Measurements from ENCODE around the gene TRIM67.

Gene TRIM67

DNA sequence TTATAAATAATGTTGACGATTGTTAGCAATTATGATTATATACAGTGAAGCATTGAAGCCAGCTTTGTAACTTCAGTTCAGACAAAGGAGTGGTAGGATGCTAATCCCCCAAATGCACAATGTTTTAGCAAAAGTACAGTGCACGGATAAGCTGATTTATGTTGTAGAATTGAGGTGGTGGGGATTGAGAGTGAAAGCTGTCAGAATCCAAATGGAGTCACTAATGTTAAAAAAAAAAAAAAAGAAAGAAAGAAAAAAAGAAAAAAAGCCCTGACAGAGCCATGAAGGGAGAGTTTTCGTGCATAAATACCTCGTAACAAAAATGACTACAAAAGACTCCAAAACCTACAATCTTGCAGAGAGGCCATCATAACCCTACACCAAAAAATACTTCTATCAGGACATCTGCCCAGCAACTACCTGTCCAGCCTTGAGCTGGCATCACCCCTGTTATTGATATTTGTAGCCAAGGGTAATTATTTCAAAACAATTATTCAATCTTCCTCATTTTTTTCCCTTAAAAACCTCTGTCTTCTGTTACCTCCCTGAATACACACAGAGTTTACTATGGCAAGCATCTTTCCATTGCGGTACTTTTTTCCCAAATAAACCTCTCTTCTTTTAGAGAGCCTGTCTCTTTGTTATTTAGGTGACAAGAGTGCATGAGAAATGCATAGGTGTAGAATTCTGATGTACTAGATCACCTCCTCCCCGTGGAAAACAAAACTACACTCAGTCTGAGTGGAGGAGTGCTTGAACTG, 2.5 kb upstream of the TRIM67 start:
- DNase-seq: no peak

DNA sequence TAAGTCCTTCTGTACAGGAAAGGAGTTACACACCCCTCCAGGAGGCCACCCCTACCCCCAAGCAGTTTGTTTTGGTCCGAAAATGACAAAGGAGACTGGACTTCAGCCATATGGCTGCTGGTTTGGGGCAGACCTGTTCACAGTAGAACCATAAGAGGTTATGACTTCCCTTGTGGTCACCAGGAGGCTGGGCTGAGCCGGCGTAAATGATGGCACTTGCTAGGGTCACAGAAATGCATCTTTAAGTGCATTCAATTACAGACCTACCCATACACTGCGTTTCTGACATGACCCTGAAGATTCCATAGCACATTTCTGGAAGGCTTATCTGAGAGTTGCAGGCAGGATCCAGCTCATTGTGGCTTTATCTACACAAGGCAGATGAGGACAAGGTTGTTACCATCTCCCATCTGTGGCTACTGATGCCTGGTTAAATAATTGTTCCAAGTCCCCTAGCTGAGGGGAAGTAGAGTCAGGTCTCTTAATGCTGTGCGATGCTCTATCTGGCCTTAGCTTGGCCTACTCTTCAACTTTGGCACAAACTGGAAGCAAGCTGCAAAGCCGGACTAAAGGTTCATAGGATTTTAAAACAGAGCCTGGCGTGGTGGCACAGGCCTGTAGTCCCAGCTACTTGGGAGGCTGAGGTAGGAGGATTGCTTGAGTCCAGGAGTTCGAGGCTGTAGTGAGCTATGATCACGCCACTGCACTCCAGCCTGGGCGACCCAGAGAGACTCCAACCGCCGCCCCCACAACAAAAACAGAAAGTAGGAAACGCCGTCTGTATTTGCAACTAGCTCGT, 1.7 kb upstream of the TRIM67 start:
- DNase-seq: no peak

DNA sequence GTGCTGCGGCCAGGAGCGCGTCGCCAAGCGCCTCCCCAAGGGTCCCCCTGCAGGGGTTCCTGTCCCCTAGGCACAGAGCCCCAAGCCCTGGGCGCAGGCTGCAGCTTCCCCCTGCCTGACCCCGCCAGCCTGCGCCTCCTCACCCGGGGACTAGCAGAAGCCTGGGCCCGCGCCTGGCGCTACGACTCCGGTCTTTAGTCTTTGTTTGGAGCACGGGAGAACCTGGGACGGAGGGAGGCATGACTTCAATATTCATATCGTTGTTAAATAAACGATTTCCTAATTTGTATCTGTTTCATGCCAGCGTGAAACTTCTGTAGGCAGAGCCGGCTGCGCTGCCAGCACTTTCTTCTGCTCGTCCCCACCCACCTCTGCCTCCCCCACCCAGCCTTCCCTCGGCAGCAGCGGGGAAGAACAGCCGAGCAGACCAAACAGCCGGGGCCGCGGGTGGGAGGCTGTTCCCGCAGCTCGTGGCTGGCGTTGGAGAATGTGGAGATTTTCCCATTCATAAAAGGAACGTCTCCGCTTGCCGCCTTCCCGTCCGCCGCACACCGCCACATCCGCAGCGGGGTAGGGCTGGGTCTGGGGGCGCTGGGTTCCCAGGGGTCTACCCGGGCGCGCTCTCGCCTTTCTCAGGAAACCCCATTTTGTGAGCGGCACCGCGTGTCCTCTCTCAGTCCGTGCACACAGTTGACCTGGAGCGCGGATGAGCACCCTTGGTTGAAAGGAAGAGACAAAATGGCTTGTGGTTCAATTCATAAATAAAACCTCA, 777 bp upstream of the TRIM67 start:
- no peak for DNase-seq

DNA sequence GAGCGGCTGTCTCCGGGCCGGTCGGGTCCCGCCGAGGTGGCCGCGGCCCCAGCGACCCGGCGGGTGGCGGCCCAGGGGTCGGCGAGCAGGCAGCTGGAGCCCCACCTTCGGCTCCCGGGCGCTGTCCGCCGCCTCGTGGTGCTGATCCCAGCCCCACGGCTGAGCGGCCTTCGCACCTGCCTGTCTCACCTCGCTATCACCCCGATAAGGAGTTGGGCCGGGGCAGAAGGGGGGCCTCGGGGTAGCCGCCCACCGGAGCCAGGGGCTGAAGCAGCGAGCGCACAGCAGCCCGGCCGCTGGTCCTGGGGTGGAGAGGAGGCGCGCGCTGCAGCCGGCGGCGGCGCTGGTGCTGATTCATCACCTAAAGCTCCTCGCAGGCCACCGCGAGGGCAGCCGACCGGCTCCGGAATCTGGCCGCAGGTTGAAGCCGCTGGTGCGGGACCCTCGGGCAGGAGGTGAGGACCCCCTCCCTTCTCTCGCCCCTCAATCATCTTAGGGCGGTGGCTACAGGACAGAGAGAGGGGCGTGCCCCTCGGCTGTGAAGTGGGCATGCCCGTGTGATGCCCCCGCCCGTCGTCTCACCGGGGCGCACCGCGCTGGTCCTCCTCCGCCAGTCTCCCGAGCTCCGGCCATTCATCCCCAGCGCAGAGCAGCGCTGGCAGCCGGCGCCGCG, 575 bp downstream of the TRIM67 start:
- no peak for DNase-seq

DNA sequence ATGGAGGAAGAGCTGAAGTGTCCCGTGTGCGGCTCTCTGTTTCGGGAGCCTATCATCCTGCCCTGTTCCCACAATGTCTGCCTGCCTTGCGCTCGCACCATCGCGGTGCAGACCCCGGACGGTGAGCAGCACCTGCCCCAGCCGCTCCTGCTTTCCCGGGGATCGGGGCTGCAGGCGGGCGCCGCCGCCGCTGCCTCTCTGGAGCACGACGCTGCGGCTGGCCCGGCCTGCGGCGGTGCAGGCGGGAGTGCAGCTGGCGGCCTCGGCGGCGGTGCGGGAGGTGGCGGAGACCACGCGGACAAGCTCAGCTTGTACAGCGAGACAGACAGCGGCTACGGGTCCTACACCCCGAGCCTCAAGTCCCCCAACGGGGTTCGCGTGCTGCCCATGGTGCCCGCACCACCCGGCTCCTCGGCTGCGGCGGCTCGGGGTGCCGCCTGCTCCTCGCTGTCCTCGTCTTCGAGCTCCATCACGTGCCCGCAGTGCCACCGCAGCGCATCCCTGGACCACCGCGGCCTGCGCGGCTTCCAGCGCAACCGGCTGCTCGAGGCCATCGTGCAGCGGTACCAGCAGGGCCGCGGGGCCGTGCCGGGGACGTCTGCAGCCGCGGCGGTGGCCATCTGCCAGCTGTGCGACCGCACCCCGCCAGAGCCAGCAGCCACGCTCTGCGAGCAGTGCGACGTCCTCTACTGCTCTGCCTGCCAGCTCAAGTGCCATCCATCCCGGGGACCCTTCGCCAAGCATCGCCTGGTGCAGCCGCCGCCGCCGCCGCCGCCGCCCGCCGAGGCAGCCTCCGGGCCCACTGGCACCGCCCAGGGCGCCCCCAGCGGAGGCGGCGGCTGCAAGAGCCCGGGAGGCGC, 1.3 kb downstream of the TRIM67 start:
- DNase-seq: no peak

DNA sequence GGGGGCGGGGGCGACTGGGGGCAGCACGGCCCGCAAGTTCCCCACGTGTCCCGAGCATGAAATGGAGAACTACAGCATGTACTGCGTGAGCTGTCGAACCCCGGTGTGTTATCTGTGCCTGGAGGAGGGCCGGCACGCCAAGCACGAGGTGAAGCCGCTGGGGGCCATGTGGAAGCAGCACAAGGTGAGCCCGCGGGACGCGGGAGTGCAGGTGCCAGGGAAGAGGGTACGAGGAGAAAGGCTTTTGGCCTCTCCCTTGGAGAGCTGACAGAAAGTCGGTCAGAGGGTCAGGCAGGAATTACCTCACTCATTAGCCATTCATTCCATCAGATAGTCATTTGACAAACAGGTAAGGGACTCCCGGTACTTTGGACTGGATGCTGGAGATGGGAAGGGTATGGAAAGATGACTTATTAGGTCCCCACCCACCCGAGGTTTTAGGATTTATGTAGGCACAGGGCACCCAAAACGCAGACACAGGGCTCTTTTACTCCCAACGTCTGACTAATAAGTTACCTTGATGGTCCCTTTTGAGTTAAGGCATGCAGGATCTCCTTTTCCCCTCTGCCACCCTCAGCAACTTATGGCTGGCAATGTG, 2.1 kb downstream of the TRIM67 start:
- DNase-seq: no peak

DNA sequence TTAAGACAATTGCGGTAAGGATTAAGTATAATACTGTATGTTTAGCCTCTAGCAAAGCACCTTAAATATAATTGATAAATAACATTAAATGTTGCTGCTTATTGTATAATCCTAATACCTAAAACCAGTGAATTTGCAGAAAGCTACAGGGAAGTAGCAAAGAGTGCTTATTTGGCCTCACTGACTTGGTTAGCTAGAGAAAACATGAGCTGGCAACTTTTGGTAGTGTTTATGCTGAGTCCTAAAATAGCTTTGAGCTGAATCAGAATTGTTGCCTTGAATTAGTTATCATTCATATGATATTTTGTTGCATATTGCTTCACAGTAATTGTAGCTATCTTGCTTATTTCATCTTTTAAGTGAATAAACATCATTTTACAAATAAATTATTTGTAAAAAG, 3.5 kb downstream of the TRIM67 start:
- DNase-seq: no peak

DNA sequence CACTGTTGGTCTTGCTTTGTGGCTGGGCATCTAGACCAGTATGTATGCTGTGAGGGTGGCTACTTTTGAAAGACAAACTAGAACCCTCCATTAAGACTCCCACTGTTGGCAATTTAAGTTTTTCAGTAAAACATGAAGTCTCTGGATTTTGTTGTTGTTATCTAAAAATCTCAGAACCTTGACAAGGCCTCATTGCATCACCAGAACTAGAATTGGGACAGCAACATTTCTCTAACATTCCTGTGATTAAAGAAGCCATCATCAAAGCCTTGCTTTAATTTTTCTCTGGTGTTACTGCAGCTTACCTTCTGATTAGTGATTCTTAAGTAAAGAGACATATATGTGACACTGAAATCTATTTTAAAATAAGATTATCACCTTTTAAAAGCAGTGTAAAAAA, 4.5 kb downstream of the TRIM67 start:
- DNase-seq: no peak

DNA sequence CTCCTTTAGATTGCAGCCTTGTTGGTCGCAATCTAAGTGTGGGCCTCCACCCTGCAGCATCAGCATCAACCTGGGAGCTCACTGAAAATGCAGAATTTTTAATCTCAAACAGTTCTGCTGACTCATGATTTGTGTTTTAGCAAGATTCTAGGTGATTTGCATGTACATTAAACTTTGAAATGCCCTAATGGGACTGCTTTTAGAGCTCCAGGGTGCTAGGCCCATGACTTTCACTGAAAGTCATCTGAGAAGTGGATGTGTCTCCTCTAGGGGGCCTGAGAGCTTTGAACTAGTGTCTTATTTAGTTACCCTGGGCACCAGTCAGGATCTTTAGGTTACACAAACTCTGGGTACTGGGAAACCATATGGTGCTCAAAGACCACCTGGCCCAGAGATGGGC, 9.0 kb downstream of the TRIM67 start:
- no peak for DNase-seq

DNA sequence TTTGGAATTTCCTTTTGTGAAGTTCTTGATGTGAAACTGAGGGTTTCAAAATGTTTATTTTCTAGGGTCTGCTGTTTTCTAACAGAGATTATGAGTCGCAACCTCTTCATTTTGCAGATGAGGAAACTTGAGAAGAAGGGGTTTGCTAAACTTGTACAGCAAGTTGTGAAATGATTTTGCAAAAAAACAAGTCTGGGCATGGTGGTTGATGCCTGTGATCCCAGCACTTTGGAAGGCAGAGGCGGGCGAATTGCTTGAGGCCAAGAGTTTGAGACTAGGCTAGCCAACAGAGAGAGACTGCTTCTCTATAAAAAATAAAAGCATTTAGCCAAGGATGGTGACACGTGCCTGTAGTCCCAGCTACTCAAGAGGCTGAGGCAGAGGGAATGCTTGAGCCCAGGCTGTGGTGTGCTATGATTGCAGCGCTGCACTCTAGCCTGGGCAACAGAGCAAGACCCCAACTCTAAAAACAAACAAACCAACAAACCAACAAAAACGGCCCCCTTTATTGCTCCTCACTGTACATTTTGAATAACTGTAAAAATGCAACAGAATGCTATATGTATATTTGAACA, 9.9 kb downstream of the TRIM67 start:
- no peak for DNase-seq

DNA sequence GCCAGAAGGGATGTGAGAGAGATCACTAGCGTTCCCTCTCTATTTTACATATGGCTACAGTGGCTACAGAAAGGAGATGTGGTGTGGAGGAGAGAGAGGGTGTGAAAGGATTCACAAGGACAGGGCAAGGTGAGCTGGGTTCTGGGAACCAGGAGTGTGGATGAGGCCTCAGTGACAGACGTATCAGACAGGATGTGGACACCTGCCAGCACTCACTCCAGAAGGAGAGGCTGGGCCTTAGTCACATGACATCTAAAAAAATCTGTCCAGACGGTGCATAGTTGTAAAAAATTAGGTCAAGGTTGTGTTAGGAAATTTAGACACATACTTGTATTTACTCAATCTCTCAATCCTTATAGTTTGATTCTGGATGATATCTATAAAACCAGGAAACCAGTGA, 10.6 kb downstream of the TRIM67 start:
- DNase-seq: no peak

DNA sequence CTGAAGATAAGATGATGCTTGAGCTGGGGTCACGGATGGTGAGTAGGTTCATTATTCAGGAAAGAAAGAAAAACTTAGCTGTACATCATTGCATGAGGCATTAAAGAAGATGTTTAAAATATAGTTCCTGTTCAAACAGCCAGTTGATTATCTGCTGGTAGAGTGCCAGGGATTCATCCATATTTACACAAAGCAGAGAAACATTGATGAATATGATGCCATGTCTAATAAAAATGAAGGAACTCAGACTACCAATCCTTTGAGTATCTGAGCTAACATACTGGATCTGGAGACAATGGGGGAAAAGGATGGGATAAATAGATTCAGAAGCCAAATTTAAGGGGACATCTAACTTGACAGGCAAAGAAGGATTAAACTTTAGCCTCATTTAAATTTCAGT, 14.6 kb downstream of the TRIM67 start:
- DNase-seq: no peak

DNA sequence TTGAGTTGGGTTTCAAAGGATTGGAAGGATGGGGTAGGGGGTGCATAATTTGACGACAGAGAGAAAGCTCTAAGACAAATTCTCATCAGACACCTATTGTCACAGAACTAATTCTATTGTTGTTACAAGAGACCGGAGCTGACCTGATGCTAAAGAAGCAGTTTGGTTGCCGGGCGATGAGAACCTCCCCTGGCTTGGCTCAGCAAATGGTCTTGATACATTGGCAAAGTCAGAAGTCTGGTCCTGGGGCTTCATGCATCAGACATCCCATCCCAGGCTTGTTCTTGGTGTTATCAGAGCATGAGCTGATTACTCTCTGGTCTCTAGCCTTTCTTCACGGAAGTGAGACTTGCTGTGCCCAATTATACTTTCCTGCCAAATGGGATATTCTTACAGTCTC, 15.4 kb downstream of the TRIM67 start:
- no peak for DNase-seq

DNA sequence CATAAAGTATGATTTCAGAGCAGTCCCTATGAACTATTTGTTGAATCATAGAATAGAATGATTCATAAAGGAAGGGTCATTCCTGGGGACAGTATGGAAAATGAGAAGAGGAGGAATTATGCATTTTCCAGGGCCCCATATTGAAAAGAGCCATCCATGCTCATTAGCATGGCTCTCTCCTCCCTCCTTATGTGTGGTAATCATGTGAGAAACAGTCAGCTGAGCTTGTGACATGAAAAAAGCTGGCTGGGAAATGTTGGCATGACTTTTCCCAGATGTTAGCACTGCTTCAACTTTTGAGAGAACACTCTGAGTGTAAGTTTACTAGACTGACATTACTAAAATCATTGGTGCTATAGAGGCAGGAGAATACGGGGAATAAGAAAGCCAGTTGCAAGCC, 16.1 kb downstream of the TRIM67 start:
- DNase-seq: no peak

DNA sequence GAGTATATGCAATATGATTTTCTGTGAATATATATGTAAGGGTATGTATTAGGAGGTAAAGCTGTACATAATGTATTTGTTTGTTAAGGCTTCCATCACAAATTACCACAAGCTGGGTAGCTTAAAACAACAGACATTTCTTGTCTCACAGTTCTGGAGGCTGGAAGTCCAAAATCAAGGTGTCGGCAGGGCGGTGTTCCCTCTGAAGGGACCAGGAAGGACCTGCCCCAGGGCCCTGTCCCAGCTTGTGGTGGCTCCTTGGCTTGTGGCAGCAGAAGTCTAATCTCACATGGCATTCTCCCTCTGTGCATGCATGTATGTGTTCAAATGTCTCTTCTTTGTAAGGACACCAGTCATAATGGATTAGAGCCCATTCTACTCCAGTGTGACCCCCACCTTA, 17.1 kb downstream of the TRIM67 start:
- no peak for DNase-seq

DNA sequence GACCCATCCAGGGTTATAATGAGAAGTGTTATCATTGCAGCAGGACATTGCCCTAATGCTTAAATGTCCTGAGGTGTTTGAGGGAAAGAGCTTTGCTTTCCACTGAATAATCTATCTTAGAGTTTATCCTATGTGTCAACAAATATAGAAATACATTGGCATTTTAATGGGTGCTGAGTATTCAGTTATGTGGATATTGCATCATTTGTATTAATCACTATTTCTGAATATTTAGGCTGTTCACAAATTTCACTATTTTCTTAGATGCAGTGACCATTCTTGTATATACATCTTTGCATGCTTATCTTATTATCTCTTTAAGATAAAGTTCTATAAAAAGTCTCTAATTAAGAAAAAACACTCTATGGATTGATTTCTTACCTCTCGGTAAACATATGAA, 18.2 kb downstream of the TRIM67 start:
- DNase-seq: no peak

DNA sequence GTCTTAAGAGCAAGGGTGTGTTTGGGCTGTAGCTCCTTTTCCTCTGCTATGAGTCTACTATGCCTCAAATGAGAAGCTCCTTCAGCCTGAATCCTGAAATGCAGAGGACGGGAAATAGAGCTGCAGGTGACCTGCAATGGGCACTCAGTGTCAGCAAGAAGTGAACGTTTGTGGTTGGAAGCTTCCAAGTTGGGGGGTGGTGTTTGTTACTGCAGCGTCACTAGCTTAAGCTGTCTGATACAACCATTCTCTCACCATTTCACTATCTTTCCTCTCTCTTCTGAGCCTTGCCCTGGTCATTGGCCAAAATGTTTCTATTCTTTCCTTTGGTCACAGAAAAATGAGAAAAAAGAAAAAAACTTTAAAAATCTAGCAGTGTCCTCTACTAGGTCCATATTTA, 19.4 kb downstream of the TRIM67 start:
- no peak for DNase-seq

DNA sequence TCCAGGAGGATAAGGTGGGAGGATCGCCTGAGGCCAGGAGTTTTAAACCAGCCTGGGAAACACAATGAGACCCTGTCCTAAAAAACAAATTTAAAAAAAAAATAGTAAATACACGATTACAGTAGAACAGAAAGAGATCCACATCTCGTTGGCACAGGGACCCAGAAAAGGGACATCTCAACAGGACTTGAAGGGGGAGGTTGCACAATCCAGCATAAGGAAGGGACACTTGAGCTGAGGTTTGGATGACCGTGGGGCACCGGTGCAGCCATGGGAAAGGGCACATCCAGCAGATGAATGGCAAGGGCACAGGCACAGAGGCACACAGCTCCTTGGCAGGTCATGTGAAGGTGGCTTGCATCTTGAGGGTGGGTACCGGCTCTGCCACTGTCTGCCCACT, 20.5 kb downstream of the TRIM67 start:
- no peak for DNase-seq

DNA sequence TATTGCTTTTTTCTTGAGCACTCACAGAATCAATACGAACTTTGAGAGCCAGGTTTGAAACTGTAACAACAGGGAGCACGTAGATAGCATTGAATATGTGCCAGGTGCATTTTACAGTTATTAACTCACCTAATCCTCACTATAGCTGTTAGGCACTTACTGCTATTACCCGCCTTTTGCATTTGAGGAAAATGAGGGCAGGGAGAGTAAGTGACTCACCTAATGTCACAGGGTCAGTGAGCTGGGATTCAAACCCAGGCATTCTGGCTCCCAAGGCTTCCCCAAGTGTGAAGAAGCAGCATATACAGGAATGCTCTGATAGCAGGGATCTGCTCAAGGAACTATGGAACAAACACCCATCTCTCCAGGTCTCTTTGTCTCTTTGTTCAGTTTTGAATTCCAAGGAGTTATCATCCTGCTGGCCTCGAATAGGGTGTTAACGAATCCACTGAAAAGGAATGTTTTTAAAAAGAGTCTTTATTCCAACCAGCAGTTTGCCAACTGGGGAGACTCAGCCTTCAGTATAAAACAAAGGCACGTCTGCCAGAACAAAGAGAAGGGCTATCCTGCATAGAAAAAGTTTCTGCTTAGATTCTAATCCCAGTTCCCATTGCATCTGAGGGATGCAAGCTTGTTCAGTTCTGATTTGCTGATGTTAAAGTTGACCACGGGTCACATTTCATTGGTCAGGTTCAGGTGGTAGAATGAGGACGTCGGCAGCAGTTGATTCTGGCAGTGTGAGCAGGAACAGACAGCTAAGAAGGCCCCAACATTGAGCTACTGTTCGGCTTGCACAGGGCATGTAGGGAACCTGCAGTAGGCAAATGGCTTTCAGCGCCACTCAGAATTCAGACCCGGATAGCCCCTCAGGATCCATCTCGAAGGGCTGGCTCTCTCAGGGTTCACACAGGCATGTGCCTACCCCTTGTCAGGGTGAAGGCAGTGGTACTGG, 22.1 kb downstream of the TRIM67 start:
- DNase-seq: no peak

DNA sequence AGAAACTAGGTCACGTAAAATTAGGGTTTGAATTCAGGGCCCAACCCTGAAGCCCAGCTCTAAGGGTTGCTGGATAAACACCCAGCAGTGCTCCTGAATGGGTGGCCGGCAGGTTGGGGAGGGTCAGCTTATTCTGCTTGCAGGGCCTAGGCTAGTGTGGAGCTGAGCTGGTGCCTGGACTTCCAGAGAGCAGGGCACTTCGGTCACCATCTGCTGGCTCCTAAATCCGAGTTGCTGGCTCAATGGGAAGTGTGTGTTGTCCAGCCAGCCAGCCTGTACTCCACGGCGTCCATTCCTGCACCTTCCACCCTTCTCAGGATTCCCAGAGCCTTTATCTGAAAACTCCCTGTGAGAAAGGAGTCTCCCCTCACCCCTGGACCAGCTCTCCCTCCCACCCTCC, 23.0 kb downstream of the TRIM67 start:
- DNase-seq: no peak

Measured in bone marrow (tissue), 2 donors.